SK-N-MC (cell line): ENCODE data around the gene TMEM255B.

Experiments
- DNase-seq: peaks from one replicate; pipeline ENCODE4 v3.0.0-alpha.2; 2011; ENCODE audit warnings: low read depth, low spot score
- H3K27ac ChIP-seq: fragments of 200-600 bp; sonication (generic); 2 replicates; pipeline ENCODE4 v1.5.1; 2016; ENCODE audit warnings: mixed run types
- H3K36me3 ChIP-seq: fragments of 200-600 bp; sonication (generic); 2 replicates; pipeline ENCODE4 v1.6.1; 2017; ENCODE audit warnings: antibody characterized with exemption, low read length, mixed read lengths; ENCODE audit not compliant: insufficient read depth
- H3K4me3 ChIP-seq: fragments of 200-600 bp; sonication (generic); 2 replicates; pipeline ENCODE4 v1.5.1; 2016
- H3K9ac ChIP-seq: fragments of 200-600 bp; sonication (generic); 2 replicates; pipeline ENCODE4 v1.8.0; 2017; ENCODE audit warnings: mixed run types, mixed read lengths; ENCODE audit not compliant: insufficient read length
- H3K9me3 ChIP-seq: fragments of 200-600 bp; sonication (generic); 2 replicates; pipeline ENCODE4 v1.6.1; 2017; ENCODE audit warnings: low read depth, mild to moderate bottlenecking, antibody characterized with exemption, low read length, moderate library complexity, mixed read lengths
- EZH2 ChIP-seq: fragments of 200-600 bp; sonication (generic); IDR thresholded peaks from one replicate; pipeline ENCODE4 v1.6.1; 2017; ENCODE audit warnings: antibody characterized with exemption
- FOXP2 ChIP-seq: optimal IDR thresholded peaks from 2 replicates; pipeline ENCODE3; 2011; ENCODE audit warnings: mild to moderate bottlenecking, moderate library complexity; ENCODE audit not compliant: insufficient read depth; ENCODE audit errors: extremely low read length, control extremely low read depth
- POLR2AphosphoS5 ChIP-seq: IDR thresholded peaks from 2 replicates; pipeline ENCODE4 v1.6.1; 2012; ENCODE audit warnings: mild to moderate bottlenecking, low read depth, low read length, borderline replicate concordance

TMEM255B gene

GRCh38 chr13:113768018-113768905 is 9.2 kb downstream of the TMEM255B start:
- Histone ChIP-seq H3K36me3 (no peaks in the 10 kb centered on the region), H3K27ac (no peak overlapping the region), H3K9ac (no peak overlapping the region), H3K9me3 (no peaks in the 10 kb centered on the region), H3K4me3 (no peak overlapping the region)
- DNase-seq = no peak
- no peak for TF ChIP-seq EZH2
- no peak for TF ChIP-seq POLR2AphosphoS5
- no peak for TF ChIP-seq FOXP2

- DNase-seq = no peak
- no peak for TF ChIP-seq POLR2AphosphoS5
- no peak for TF ChIP-seq FOXP2
- no peak for TF ChIP-seq EZH2
- H3K9me3 ChIP-seq = no peaks in the 10 kb centered on the region
- H3K36me3 ChIP-seq = no peaks in the 10 kb centered on the region
- no peak overlapping the region for H3K4me3 ChIP-seq
- H3K9ac ChIP-seq = no peak overlapping the region
- no peak overlapping the region for H3K27ac ChIP-seq
Measured at GRCh38 chr13:113769106-113769505, 10.1 kb downstream of the TMEM255B start.

- TF ChIP-seq FOXP2 = no peak
- no peak overlapping the region for H3K27ac ChIP-seq
Measured at GRCh38 chr13:113769881-113770280, 10.9 kb downstream of the TMEM255B start.

GRCh38 chr13:113770441-113770840 is 11.4 kb downstream of the TMEM255B start:
- no peak for DNase-seq
- H3K9ac ChIP-seq = no peak overlapping the region
- TF ChIP-seq POLR2AphosphoS5 (no peak), EZH2 (no peak), FOXP2 (no peak)
- no peak overlapping the region for H3K27ac ChIP-seq
- no peaks in the 10 kb centered on the region for H3K9me3 ChIP-seq
- H3K36me3 ChIP-seq = no peaks in the 10 kb centered on the region
- no peak overlapping the region for H3K4me3 ChIP-seq

More at GRCh38 chr13:113769881-113770280, 10.9 kb downstream of the TMEM255B start:
- no peaks in the 10 kb centered on the region for H3K9me3 ChIP-seq
- H3K36me3 ChIP-seq = no peaks in the 10 kb centered on the region
- no peak overlapping the region for H3K9ac ChIP-seq
- DNase-seq = no peak
- no peak overlapping the region for H3K4me3 ChIP-seq

GRCh38 chr13:113770937-113771336 is 11.9 kb downstream of the TMEM255B start:
- Histone ChIP-seq H3K4me3 (no peak overlapping the region), H3K27ac (no peak overlapping the region), H3K36me3 (no peaks in the 10 kb centered on the region), H3K9me3 (no peaks in the 10 kb centered on the region), H3K9ac (no peak overlapping the region)
- no peak for DNase-seq
- no peak for TF ChIP-seq EZH2
- no peak for TF ChIP-seq POLR2AphosphoS5
- TF ChIP-seq FOXP2 = no peak

GRCh38 chr13:113771709-113772331 is 12.8 kb downstream of the TMEM255B start:
- Histone ChIP-seq H3K27ac (no peak overlapping the region), H3K4me3 (no peak overlapping the region), H3K9me3 (no peaks in the 10 kb centered on the region), H3K36me3 (no peaks in the 10 kb centered on the region), H3K9ac (no peak overlapping the region)
- no peak for DNase-seq
- TF ChIP-seq FOXP2 (no peak), EZH2 (no peak), POLR2AphosphoS5 (no peak)

GRCh38 chr13:113774177-113775107 is 15.4 kb downstream of the TMEM255B start:
- DNase-seq = no peak
- Histone ChIP-seq H3K4me3 (no peak overlapping the region), H3K9ac (no peak overlapping the region), H3K9me3 (no peaks in the 10 kb centered on the region), H3K27ac (no peak overlapping the region), H3K36me3 (no peaks in the 10 kb centered on the region)
- TF ChIP-seq FOXP2 (no peak), POLR2AphosphoS5 (no peak)
